ENCODE data around the gene HAPLN1. TPM values are rescaled to one million over a fixed set of nuclear protein-coding genes. Genes with fewer than 3 reads are reported as not detected.

HAPLN1 gene
- total RNA-seq, 1 donor from 2014 or later = 5.7 TPM

DNA sequence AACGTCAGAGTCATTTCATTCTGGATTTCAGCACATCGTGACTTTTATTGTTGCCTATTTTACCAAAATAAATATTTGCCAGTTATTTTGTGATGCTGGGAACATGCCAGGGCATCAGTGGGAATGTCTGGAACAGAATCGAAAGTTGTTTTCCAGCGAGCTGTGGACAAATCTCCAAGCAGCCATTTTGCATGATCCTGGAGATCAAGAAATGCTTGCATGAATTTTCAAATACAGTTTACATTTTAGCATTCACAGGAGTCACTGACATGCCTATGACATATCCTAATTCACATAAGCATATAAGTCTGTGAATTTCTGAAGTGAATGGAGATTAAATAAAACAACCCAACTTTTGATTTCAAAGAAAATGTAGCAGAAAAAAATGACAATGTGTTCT lies 129.7 kb downstream of the HAPLN1 start:
- Mint-ChIP-seq H3K36me3 (no peaks in the 10 kb centered on the region), H3K9me3 (no peaks in the 10 kb centered on the region), H3K4me3 (no peak overlapping the region), H3K27me3 (ENCODE audit: insufficient read depth, low read depth) (no peaks in the 10 kb centered on the region), H3K27ac (no peak overlapping the region), H3K4me1 (no peaks in the 10 kb centered on the region)
- no peaks in the 10 kb centered on the region for H4K20me1 ChIP-seq (ENCODE audit: low read depth)
- no peaks in the 10 kb centered on the region for H3K36me3 ChIP-seq
- no peak overlapping the region for H3K4me2 ChIP-seq
- no peak overlapping the region for H3K27ac ChIP-seq
- H3K27me3 ChIP-seq = no peaks in the 10 kb centered on the region
- H3F3A ChIP-seq (ENCODE audit: low read depth) = no peaks in the 10 kb centered on the region
- DNase-seq (ENCODE audit: low spot score) = no peak
- H3K9me3 ChIP-seq (ENCODE audit: low read depth) = no peaks in the 10 kb centered on the region
- H3K4me3 ChIP-seq = no peak overlapping the region
- H3K79me2 ChIP-seq (ENCODE audit: low read depth) = no peaks in the 10 kb centered on the region
- H3K4me1 ChIP-seq = no peaks in the 10 kb centered on the region
- no peak for TF ChIP-seq EZH2phosphoT487 (IDR thresholded peaks at IDR 0.05)
- no peak for TF ChIP-seq EZH2 (IDR thresholded peaks at IDR 0.05)
- TF ChIP-seq CTCF (IDR thresholded peaks at IDR 0.05) = no peak
- no peak overlapping the region for H2AFZ ChIP-seq (replicated peaks)
- no peak overlapping the region for H3K9ac ChIP-seq

GRCh38 chr5:83589786-83590185 lies 130.9 kb downstream of the HAPLN1 start:
- H3K4me3 ChIP-seq = no peak overlapping the region
- H3K79me2 ChIP-seq (ENCODE audit: low read depth) = no peaks in the 10 kb centered on the region
- DNase-seq (ENCODE audit: low spot score) = no peak
- H3K27me3 ChIP-seq = no peaks in the 10 kb centered on the region
- H3K9ac ChIP-seq = no peak overlapping the region
- H3K9me3 ChIP-seq (ENCODE audit: low read depth) = no peaks in the 10 kb centered on the region
- H3K27ac ChIP-seq = no peak overlapping the region
- no peak for TF ChIP-seq EZH2phosphoT487 (IDR thresholded peaks at IDR 0.05)
- TF ChIP-seq EZH2 (IDR thresholded peaks at IDR 0.05) = no peak
- no peak for TF ChIP-seq CTCF (IDR thresholded peaks at IDR 0.05)
- H3K4me2 ChIP-seq = no peak overlapping the region
- H2AFZ ChIP-seq (replicated peaks) = no peak overlapping the region
- no peaks in the 10 kb centered on the region for H4K20me1 ChIP-seq (ENCODE audit: low read depth)
- Mint-ChIP-seq H3K27me3 (ENCODE audit: insufficient read depth, low read depth) (no peaks in the 10 kb centered on the region), H3K27ac (no peak overlapping the region), H3K4me3 (no peak overlapping the region), H3K9me3 (no peaks in the 10 kb centered on the region), H3K4me1 (no peaks in the 10 kb centered on the region), H3K36me3 (no peaks in the 10 kb centered on the region)
- no peaks in the 10 kb centered on the region for H3K36me3 ChIP-seq
- no peaks in the 10 kb centered on the region for H3F3A ChIP-seq (ENCODE audit: low read depth)
- H3K4me1 ChIP-seq = peaks cover 4% of the 10 kb centered on the region

Small RNA genes within 50 kb of the gene (small RNA-seq; reads per million reads assigned to genes)
- gene RN7SKP295 (not detected), gene RNU6-620P (not detected)

Other genes with a start within 250 kb of the HAPLN1 start
- 71.6 and 101 TPM in 2 replicates for gene VCAN, start 249.1 kb downstream of the HAPLN1 start, total RNA-seq (ENCODE audit: low replicate concordance)

Data from neural progenitor cell (in vitro differentiated cells).